CD4-positive, alpha-beta memory T cell (primary cell): ENCODE measurements around the gene EIF1. TPM values are rescaled to one million over a fixed set of nuclear protein-coding genes. Genes with fewer than 3 reads are reported as not detected.
A peak's percentile ranks its signal among the peaks of the same experiment; 100 is the strongest.

Experiments
- CTCF ChIA-PET: fragments of 350-600 bp; sonication (Branson Sonifier 250); formaldehyde crosslinking; loops from one replicate; lab custom pipeline; 2021; ENCODE audit warnings: inconsistent platforms; ENCODE audit not compliant: partially characterized antibody; lab: Charles Lee
- POLR2A ChIA-PET: fragments of 350-600 bp; sonication (Branson Sonifier 250); formaldehyde crosslinking; loops from one replicate; lab custom pipeline; 2021; ENCODE audit not compliant: partially characterized antibody; lab: Charles Lee
- DNase-seq, 5 donors: peaks; one replicate each; pipeline versions ENCODE4 v3.0.0 to v3.0.0-alpha.2; 2020 to 2022; ENCODE audit warnings: mixed read lengths in 1 of 5
- H3K27ac ChIP-seq: one replicate; pipeline ENCODE4 v1.7.0; 2013; ENCODE audit warnings: low read depth, low read length
- H3K27me3 ChIP-seq: 2 replicates; pipeline ENCODE4 v1.7.0; 2013; ENCODE audit warnings: mild to moderate bottlenecking, low read length, moderate library complexity; ENCODE audit not compliant: insufficient read depth
- H3K36me3 ChIP-seq: 2 replicates; pipeline ENCODE4 v1.7.0; 2013; ENCODE audit warnings: mild to moderate bottlenecking, low read length, moderate library complexity; ENCODE audit not compliant: insufficient read depth
- H3K4me1 ChIP-seq: 2 replicates; pipeline ENCODE4 v1.7.0; 2013; ENCODE audit warnings: mild to moderate bottlenecking, low read length, moderate library complexity; ENCODE audit not compliant: insufficient read depth
- H3K4me3 ChIP-seq, 2 donors: one replicate each; pipeline ENCODE4 v1.7.0; 2013; ENCODE audit warnings: low read length in 2 of 2, mild to moderate bottlenecking in 1 of 2
- H3K9me3 ChIP-seq, 2 donors: one replicate each; pipeline ENCODE4 v1.7.0; 2013; ENCODE audit warnings: low read length in 2 of 2, control low read depth in 1 of 2; ENCODE audit not compliant: control insufficient read depth in 1 of 2
- H3K27ac Mint-ChIP-seq, 7 donors: one replicate each; pipeline ENCODE4 v1.8.0; 2020 to 2021; ENCODE audit warnings: mixed read lengths in 7 of 7, mild to moderate bottlenecking in 6 of 7, inconsistent platforms in 3 of 7, moderate library complexity in 3 of 7
- H3K27me3 Mint-ChIP-seq, 2 donors: one replicate each; pipeline ENCODE4 v1.8.0; 2020 to 2021; ENCODE audit warnings: mixed read lengths in 2 of 2
- H3K36me3 Mint-ChIP-seq, 2 donors: one replicate each; pipeline ENCODE4 v1.8.0; 2020 to 2021; ENCODE audit warnings: mixed read lengths in 2 of 2, inconsistent platforms in 1 of 2, mild to moderate bottlenecking in 1 of 2
- H3K4me1 Mint-ChIP-seq, 4 donors: one replicate each; pipeline ENCODE4 v1.8.0; 2020 to 2021; ENCODE audit warnings: mixed read lengths in 4 of 4, mild to moderate bottlenecking in 1 of 4
- H3K4me3 Mint-ChIP-seq, 8 donors: one replicate each; pipeline ENCODE4 v1.8.0; 2020 to 2021; ENCODE audit warnings: mixed read lengths in 8 of 8, mild to moderate bottlenecking in 7 of 8, moderate library complexity in 6 of 8, inconsistent platforms in 3 of 8
- H3K9me3 Mint-ChIP-seq, 8 donors: one replicate each; pipeline ENCODE4 v1.8.0; 2020 to 2021; ENCODE audit warnings: mixed read lengths in 8 of 8, mild to moderate bottlenecking in 5 of 8, inconsistent platforms in 3 of 8, moderate library complexity in 1 of 8
- intact Hi-C: fragments of 100-400 bp; cut with micrococcal nuclease; formaldehyde crosslinking; loops from one replicate; pipeline ENCODE4 v1.15.1; 2023
- polyA plus RNA-seq, 2 donors: library from polyadenylated mRNA; unstranded; fragments of 300-500 nt; fragmentation: Illumina TruSeq; gene quantifications; one replicate each; pipeline ENCODE4 v1.2.3, GENCODE V29; 2021
- total RNA-seq, 2 experiments: library from RNA; stranded (reverse); gene quantifications; one replicate each; pipeline ENCODE4 v1.2.3, GENCODE V29; 2021

EIF1 gene
- total and polyA plus RNA-seq, 4 experiments from 2014 or later = 776 to 1,611 (median 960) TPM

DNA sequence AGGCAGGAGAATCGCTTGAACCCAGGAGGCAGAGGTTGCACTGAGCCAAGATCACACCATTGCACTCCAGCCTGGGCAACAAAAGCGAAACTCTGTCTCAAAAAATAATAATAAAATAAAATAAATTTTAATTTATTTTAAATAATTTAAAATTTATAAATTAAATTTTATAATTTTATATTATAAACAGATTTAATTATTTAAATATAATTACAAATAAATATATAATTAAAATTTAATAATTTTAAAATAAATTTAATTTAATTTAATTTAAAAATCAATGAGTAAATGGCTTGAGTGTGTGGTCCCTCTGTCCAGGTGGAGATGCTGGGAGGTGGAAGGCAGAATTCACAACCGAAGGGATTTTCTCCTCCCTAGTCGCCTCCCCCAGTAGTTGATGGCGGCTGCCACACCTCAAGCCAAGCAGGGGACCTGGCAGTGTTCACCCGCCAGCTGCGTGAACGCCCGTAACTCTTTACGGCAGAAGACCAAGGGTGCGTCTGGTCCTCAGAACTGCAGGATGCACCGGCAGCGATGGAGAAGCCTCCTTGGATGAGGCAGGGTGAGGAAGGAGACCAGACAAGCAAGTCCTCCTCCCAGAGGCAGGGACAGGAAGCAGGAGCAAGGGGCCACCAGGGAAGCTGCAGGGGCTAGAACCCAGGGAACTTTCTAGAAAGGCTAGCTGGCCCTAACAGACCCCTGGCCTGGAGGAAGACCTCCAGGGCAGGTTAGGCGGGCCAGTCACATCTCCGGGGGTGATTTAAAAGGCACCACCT lies 41.5 kb upstream of the EIF1 start:
- intact Hi-C loops = loop anchor here (5.0 kb wide), 1 partner anchor 325 kb away; no protein-coding TSS in a partner anchor
- Mint-ChIP-seq H3K4me1 (peaks cover 2 to 11% (median 8%) of the 10 kb centered on the region in 4 donors), H3K27me3 (peaks cover 0 to 2% of the 10 kb centered on the region in 2 donors), H3K27ac (peak overlapping the region in 1 of 7 donors; percentile 74), H3K4me3 (peak overlapping the region in 4 of 8 donors; percentile 68 to 83 (median 78)), H3K36me3 (no peaks in the 10 kb centered on the region), H3K9me3 (peaks cover 0 to 1% (median 0%) of the 10 kb centered on the region in 8 donors)
- Histone ChIP-seq H3K4me1 (peaks cover 13% of the 10 kb centered on the region), H3K9me3 (no peaks in the 10 kb centered on the region), H3K27me3 (no peaks in the 10 kb centered on the region), H3K4me3 (no peak overlapping the region), H3K36me3 (no peaks in the 10 kb centered on the region), H3K27ac (no peak overlapping the region)
- POLR2A ChIA-PET = interaction anchor here (1.4 to 3.1 kb wide), 4 partner anchors 17 to 828 kb away, joined by 4 to 49 read pairs (median 14); partner anchors contain the start of gene EIF1
- CTCF ChIA-PET = interaction anchor here (1.5 to 11.5 kb wide), 12 partner anchors 18 to 1022 kb away, joined by 3 to 394 read pairs (median 10); partner anchors contain the start of gene KRT20
- DNase-seq = peak in 1 of 5 donors; percentile 5

DNA sequence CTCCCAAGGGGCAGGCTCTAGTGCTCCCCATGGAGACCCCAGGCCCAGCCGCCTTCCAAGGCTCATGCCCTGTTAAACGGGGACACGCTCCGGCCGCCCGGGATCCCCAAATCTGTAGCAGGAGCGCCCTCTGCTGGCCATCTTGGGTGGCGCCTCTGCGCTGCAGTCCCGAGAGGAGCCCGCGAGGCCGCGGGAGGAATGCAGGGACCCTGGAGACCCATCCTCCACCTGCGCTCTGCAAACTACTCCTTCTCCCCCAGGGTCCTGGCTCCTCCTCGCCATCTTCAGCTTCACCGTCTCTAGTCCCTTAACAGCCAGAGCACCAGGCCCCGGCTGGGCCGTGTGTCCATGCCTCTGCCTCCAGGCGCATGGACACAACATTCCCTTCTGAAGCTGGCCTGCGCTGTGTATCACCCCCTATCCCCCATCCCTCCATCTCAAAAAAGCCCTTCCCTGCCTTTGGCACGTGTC lies 40.7 kb upstream of the EIF1 start:
- Mint-ChIP-seq H3K27ac (peak overlapping the region in 5 of 7 donors; percentile 48 to 90 (median 74)), H3K27me3 (peaks cover 0 to 2% of the 10 kb centered on the region in 2 donors), H3K9me3 (peaks cover 0 to 1% (median 0%) of the 10 kb centered on the region in 8 donors), H3K4me3 (peak overlapping the region; percentile 74 to 91 (median 82)), H3K36me3 (no peaks in the 10 kb centered on the region), H3K4me1 (peaks cover 2 to 11% (median 8%) of the 10 kb centered on the region in 4 donors)
- intact Hi-C loops = loop anchor here (1.0 to 5.0 kb wide), 6 partner anchors 14 to 845 kb away; no protein-coding TSS in a partner anchor
- DNase-seq = peak; percentile 76 to 84 (median 78)
- H3K27me3 ChIP-seq = no peaks in the 10 kb centered on the region
- H3K9me3 ChIP-seq = no peaks in the 10 kb centered on the region
- ChIA-PET POLR2A (interaction anchor here (0.8 to 3.1 kb wide), 9 partner anchors 16 to 829 kb away, joined by 3 to 49 read pairs (median 5); partner anchors contain the start of gene EIF1), CTCF (interaction anchor here (1.0 to 11.5 kb wide), 41 partner anchors 8 to 1430 kb away, joined by 3 to 394 read pairs (median 5); partner anchors contain the start of gene KRT20)
- peaks cover 13% of the 10 kb centered on the region for H3K4me1 ChIP-seq
- peak overlapping the region; percentile 49 for H3K27ac ChIP-seq
- H3K4me3 ChIP-seq = peak overlapping the region; percentile 50 to 76
- H3K36me3 ChIP-seq = no peaks in the 10 kb centered on the region

DNA sequence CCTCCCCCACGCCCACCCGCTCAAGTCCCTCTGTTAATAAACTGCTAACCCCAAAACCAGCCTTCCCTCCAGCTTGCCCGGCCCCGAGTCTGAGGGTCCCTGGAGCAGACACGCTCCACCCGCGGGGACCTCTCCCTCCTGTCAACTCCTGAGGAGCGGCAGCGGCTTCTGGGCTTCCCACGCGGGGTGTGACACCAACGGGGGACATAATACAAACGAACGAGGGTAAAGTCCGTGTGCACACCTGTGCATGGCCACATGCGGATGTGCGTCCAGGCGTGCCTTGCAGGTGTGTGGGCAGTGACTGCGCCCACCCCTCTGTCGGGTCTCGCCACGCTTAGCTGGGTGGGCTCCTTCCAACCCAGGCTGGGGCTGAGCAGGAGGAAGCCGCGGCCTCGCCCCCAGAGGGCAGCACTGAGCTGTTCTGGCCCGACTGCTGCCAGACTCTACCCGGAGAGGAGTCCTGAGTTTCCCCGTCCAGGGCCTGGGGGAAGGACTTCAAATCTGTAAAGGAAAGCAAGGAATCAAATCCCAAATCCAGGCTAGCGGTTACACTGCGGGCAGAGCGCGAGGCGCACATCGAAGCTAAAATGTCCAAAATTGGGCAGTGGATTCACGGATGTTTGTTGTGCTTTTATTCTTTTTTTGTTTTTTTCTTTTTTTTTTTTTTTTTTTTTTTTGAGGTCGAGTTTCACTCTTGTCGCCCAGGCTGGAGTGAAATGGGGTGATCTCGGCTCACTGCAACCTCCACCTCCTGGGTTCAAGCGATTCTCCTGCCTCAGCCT lies 40.1 kb upstream of the EIF1 start:
- Histone ChIP-seq H3K27me3 (no peaks in the 10 kb centered on the region), H3K9me3 (no peaks in the 10 kb centered on the region), H3K4me3 (peak overlapping the region; percentile 50 to 76), H3K36me3 (no peaks in the 10 kb centered on the region), H3K4me1 (peaks cover 13% of the 10 kb centered on the region), H3K27ac (peak overlapping the region; percentile 49)
- Mint-ChIP-seq H3K9me3 (peaks cover 0 to 1% (median 0%) of the 10 kb centered on the region in 8 donors), H3K27ac (peak overlapping the region in 6 of 7 donors; percentile 64 to 92 (median 86)), H3K4me3 (peak overlapping the region; percentile 74 to 91 (median 82)), H3K27me3 (peaks cover 0 to 2% of the 10 kb centered on the region in 2 donors), H3K4me1 (peaks cover 2 to 11% (median 8%) of the 10 kb centered on the region in 4 donors), H3K36me3 (no peaks in the 10 kb centered on the region)
- POLR2A ChIA-PET = interaction anchor here (0.8 to 3.1 kb wide), 10 partner anchors 11 to 830 kb away, joined by 3 to 49 read pairs (median 6); partner anchors contain the start of gene EIF1
- intact Hi-C loops = loop anchor here (1.0 to 5.0 kb wide), 6 partner anchors 14 to 845 kb away; no protein-coding TSS in a partner anchor
- DNase-seq = peak; percentile 75 to 84 (median 81)
- CTCF ChIA-PET = interaction anchor here (0.6 to 11.5 kb wide), 55 partner anchors 9 to 1431 kb away, joined by 3 to 394 read pairs (median 4); partner anchors contain the start of gene KRT20

DNA sequence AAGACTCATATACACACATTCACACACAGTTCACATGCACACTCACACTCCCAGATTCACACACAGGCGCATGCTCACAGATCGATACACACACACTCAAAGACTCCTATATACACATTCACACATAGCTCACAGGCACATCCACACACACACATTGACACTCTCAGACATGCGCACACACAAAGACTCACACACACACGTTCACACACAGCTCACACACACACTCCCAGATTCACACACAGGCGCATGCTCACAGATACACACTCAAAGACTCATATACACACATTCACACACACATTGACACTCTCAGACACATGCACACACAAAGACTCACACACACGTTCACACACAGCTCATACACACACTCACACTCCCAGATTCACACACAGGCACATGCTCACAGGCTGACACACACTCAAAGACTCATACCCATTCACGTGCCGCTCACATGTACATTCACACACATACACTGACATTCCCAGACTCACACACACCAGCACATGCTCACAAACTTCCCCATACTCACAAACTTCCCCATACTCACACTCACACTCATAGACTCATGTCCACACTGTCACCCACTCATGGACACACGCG lies 38.7 kb upstream of the EIF1 start:
- Mint-ChIP-seq H3K9me3 (peaks cover 0 to 1% (median 0%) of the 10 kb centered on the region in 8 donors), H3K36me3 (no peaks in the 10 kb centered on the region), H3K4me3 (no peak overlapping the region), H3K4me1 (peaks cover 2 to 11% (median 8%) of the 10 kb centered on the region in 4 donors), H3K27ac (no peak overlapping the region), H3K27me3 (peaks cover 0 to 2% of the 10 kb centered on the region in 2 donors)
- intact Hi-C loops = loop anchor here (5.0 kb wide), 1 partner anchor 328 kb away; no protein-coding TSS in a partner anchor
- Histone ChIP-seq H3K9me3 (no peaks in the 10 kb centered on the region), H3K4me3 (no peak overlapping the region), H3K4me1 (peaks cover 13% of the 10 kb centered on the region), H3K36me3 (no peaks in the 10 kb centered on the region), H3K27me3 (no peaks in the 10 kb centered on the region), H3K27ac (no peak overlapping the region)
- ChIA-PET CTCF (interaction anchor here (0.7 to 11.5 kb wide), 14 partner anchors 10 to 845 kb away, joined by 3 to 394 read pairs (median 12); no protein-coding TSS in a partner anchor), POLR2A (interaction anchor here (0.6 to 3.1 kb wide), 3 partner anchors 14 to 99 kb away, joined by 4 to 49 read pairs (median 7); no protein-coding TSS in a partner anchor)
- no peak for DNase-seq

DNA sequence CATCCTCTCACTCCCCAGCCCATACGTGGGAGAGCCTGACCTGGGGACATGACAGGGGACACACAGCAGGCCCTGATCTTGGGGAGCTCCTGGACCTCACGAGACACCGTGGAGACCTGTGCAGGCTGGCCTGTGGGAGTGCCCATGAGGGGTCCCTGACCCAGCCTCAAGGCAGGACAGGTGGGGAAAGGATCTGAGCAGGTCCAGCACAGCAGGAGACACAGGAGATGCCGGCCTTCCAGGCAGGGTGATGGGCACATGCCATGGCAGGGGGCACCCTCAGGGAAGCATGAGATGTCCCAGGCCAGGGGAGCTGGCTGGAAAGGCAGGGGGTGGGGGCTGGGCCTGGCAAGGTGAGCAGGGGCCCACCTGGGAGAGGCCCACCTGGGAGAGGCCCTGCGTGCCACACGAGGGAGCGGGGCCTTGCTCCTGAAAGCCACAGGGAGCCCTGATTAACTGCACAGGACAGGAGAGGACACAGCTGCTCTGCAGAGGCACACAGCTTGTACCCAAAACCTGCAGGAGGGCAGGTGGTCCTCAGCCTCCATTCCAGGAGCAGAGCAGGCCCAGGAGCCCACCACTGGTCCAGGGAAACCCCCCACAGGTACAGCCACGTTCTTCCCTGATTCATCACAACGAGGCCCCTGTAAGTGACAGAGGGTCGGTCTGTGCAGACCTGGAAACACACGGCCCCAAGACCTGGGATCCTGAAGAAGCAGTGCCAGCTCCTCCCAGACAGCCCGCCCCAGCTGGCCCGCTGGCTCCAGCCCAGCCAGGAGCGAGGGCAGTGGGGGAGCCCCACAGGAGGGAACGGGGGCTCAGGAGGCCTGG lies 37.7 kb upstream of the EIF1 start:
- DNase-seq = no peak
- H3K9me3 ChIP-seq = no peaks in the 10 kb centered on the region
- no peak overlapping the region for H3K27ac ChIP-seq
- no peaks in the 10 kb centered on the region for H3K36me3 Mint-ChIP-seq
- peaks cover 13% of the 10 kb centered on the region for H3K4me1 ChIP-seq
- H3K27me3 Mint-ChIP-seq = peaks cover 0 to 2% of the 10 kb centered on the region in 2 donors
- intact Hi-C loops = no loop called here
- H3K36me3 ChIP-seq = no peaks in the 10 kb centered on the region
- no peak overlapping the region for H3K4me3 ChIP-seq
- ChIA-PET CTCF (interaction anchor here (1.4 to 11.5 kb wide), 4 partner anchors 14 to 792 kb away, joined by 3 to 394 read pairs (median 62); no protein-coding TSS in a partner anchor), POLR2A (interaction anchor here (0.6 to 1.0 kb wide), 2 partner anchors 37 to 100 kb away, joined by 3 to 4 read pairs; partner anchors contain the start of gene EIF1)
- H3K27me3 ChIP-seq = no peaks in the 10 kb centered on the region
- H3K27ac Mint-ChIP-seq = peak overlapping the region in 1 of 7 donors; percentile 13
- H3K9me3 Mint-ChIP-seq = peaks cover 0 to 1% (median 0%) of the 10 kb centered on the region in 8 donors
- peaks cover 2 to 11% (median 8%) of the 10 kb centered on the region in 4 donors for H3K4me1 Mint-ChIP-seq
- H3K4me3 Mint-ChIP-seq = no peak overlapping the region
